AG08395 (cell line): ENCODE data around the gene CSNK1G1.
A peak's percentile ranks its signal among the peaks of the same experiment; 100 is the strongest.
"Not testable (repeated sequence)": the region's sequence is repeated elsewhere in the genome, so short reads cannot be mapped to it uniquely, and the experiment has no call there.

Experiments
- DNase-seq: peaks from one replicate; pipeline ENCODE4 v3.0.0; 2012; ENCODE audit warnings: mixed read lengths, low spot score

CSNK1G1 gene

DNA sequence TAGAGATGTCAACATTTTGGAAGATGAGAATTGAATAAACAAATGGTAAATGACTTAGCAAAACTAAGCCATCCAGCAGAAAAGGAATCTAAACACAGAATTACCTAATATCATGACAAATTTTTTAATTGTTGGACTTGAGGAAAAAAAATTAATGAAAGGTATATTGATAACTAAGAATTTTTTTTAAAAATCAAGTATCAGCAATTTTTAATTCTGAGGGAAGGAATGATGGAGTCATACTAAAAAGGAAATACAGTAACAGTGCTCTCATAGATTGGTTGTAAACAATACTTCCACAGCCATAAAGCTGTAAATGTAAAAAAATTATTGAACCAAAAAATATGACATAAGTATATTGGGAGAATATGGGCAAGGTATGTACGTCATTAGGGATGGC, 68.0 kb downstream of the CSNK1G1 start:
- no peak for DNase-seq

DNA sequence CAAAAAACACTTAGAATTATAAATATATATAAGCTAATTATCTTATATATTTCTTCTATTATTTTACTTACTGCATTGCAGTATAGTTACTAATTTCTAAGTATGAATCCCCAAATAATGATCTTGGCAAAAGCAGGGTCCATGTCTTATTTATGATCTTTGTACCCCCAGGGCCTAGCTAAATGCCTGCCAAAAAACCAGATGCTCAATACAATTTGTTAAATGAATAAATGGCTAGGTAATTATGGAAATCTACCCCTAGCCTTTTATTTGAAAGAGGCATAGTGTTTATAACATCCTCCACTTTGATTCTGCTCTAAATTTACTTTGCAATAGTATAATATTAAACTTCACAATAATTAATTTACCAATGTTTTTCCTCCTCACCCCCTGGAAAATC, 69.5 kb downstream of the CSNK1G1 start:
- no peak for DNase-seq

DNA sequence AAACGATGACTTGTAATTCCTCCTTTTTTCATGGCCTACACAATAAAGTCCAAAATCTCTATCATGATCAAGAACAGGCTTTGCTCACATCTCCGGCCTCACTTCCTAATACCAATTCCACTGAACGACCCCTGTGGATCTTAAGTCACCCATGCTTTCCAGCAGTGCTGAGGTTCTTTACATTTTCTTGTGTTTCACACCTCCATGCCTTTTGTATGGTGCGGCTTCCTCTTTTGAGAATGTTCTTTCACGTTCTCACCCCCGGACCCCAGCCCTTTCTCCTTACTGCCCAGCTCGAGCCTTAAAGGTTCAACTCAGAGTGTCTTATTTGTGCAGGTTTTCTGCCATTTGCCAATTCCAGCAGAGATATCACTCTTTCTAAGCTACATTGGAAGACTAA, 70.1 kb downstream of the CSNK1G1 start:
- DNase-seq = no peak

- no peak for DNase-seq
These were observed 70.8 kb downstream of the CSNK1G1 start for GRCh38 chr15:64285150-64285549.

GRCh38 chr15:64284042-64284441, 71.9 kb downstream of the CSNK1G1 start:
- DNase-seq = peak; percentile 23

- DNase-seq = no peak
These were observed 73.3 kb downstream of the CSNK1G1 start for GRCh38 chr15:64282701-64283100.

DNA sequence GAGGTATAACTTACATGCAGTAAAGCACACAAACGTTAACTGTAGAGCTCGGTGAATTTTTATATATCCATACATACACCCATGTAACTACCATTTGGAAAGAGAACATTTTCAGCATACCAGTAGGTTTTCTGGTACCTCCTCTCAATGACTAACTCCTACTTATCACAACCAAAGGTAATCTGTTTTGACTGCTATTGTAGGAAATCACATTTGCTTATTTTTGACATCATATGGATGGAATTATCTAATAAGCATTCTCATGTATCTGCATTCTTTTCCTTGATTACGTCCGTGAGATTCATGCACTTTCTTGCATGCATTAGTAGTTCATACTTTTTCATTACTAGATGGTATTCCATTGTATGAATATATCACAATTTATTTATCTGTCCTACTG, 76.8 kb downstream of the CSNK1G1 start:
- DNase-seq = no peak

- no peak for DNase-seq
These were observed 80.0 kb downstream of the CSNK1G1 start for GRCh38 chr15:64275934-64276333.

- no peak for DNase-seq
These were observed 81.5 kb downstream of the CSNK1G1 start for GRCh38 chr15:64274341-64274950.

GRCh38 chr15:64267331-64267973, 88.5 kb downstream of the CSNK1G1 start:
- no peak for DNase-seq

DNA sequence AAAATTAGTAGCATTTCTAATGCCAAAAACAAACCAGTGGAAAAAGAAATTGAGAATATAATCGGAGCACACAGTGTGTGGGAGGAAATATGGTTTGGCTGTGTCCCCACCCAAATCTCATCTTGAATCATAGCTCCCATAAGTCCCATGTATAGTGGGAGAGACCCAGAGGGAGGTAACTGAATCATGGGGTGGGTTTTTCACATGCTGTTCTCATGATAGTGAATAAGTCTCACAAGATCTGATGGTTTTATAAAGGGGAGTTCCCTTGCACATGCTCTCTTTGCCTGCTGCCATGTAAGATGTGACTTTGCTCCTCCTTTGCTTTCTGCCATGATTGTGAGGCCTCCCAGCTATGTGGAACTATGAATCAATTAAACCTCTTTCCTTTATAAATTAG, 90.8 kb downstream of the CSNK1G1 start:
- DNase-seq = not testable (repeated sequence)

DNA sequence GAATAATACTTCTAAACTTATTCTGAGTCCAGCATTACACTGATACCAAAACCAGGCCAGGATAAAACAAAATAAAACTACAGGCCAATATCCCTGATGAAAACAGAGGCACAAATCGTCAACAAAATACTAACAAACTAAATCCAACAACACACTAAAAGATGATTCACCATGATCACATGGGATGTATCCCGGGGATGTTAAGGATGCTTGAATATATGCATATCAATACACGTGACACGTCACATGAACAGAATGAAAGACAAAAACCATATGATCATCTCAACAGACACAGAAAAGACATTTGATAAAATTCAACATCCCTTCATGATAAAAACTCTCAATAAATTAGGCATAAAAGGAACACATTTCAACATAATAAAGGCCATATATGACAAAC, 91.5 kb downstream of the CSNK1G1 start:
- DNase-seq = no peak

GRCh38 chr15:64263567-64263966, 92.4 kb downstream of the CSNK1G1 start:
- no peak for DNase-seq

DNA sequence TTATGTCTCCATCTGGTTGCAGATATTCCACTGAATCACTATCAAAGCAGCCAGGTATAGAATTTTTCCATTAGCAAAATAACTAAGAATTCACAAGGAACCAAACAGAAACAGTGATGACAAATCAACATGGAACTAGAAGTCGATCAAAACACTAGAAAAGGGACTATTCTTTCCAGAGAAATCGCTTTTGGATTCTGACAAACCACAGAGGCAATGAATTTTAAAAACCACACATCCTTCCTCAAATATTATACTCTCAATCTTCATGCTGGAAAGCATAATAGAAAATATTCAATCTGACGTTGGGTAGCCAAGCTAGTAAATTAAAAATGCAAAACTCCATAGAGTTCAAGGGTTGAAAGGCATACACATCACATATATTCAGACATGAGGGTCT, 99.9 kb downstream of the CSNK1G1 start:
- DNase-seq = no peak

DNA sequence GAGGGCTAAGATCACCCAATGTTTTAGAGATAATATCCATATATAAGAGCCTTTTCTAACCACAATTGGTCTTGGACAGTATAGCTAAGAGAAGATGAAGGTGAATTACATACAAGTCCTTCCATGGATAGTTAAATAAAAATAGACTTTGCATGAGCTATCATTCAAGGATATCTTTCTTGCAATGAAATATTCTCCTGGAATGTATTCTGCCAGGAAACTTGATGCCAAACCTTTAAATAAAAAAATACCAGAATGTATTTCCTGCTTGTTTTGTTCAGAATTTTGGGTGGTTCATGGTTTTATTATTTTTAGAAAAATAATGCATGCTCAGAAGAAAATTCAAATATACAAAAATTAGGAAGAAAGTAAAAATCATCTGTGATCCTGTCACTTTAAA, 104.3 kb downstream of the CSNK1G1 start:
- DNase-seq = no peak

DNA sequence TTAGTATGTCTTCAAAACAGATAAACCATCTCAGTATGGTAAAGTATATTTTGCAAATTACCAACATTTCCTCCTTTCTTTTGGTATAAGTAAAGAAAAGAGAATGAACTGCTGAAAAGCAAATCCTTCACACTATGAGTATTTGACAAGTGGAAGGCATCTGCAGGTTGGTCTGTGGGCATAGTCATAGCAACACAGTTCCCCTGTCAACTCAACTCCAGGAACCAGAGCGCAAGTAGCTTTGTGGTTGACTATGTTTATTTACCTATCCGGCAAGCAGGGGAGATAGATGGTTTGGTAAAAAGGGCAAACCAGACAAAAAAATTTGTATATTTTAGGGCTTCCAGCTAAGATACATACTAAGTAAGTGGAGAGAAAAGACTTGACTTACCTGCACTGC, 104.9 kb downstream of the CSNK1G1 start:
- DNase-seq = no peak

DNA sequence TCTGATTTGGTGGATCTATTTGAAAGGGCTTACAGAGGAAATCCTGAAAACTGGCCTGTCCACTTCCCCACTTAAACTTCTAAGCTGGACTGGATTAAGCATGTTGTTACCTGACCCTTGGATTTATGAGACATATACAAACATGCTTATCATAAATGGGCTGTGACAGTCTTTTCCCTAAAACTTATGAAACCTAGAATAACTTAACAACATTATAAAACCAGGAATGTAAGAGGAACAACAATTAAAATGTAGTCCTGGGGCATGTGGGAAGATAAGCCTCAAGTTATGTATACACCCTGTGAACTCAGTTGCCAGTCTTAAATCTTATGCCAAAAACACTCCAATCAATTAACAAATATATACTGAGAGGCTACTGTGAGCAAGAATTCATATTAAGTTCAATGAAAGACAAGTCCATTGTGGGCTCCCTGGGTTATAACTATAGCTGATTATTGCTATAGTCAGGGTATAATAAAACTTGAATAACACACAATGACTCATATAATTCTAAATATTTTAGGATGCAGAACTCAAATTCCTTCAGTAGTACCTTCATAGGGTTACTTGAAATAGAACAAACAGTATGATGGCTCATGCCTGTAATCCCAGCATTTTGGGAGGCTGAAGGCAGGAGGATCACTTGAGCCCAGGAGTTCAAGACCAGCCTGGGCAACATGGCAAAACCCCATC, 105.9 kb downstream of the CSNK1G1 start:
- no peak for DNase-seq

GRCh38 chr15:64249406-64249805, 106.6 kb downstream of the CSNK1G1 start:
- DNase-seq = no peak

GRCh38 chr15:64247906-64248541, 107.9 kb downstream of the CSNK1G1 start:
- peak; percentile 87 for DNase-seq

DNA sequence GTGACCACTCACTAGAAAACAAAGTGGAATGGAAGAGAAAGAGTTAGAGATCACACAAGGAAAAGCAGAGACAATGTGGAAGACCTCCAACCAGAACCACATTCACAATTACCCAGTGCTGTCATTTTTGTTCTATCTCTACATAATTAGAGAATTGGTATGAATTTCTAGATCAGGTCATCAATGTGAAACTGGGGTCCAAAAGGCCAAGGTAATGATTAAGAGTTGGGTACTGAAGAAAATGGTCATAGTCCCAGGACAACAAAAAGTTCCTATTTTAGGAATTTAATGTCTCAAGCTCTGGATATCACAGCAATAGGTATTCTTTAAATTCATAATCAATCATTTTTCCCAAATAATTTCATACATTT, 108.5 kb downstream of the CSNK1G1 start:
- DNase-seq = no peak

GRCh38 chr15:64246364-64247189, 109.4 kb downstream of the CSNK1G1 start:
- peak; percentile 72 for DNase-seq

GRCh38 chr15:64245405-64245804, 110.6 kb downstream of the CSNK1G1 start:
- DNase-seq = no peak
